Kidney (tissue), 14 donors: ENCODE results near the gene MS4A4E. TPM values are rescaled to one million over a fixed set of nuclear protein-coding genes. Genes with fewer than 3 reads are reported as not detected.
"Not testable (repeated sequence)": the region's sequence is repeated elsewhere in the genome, so short reads cannot be mapped to it uniquely, and the experiment has no call there.

Source experiments
- DNase-seq, 5 donors: peaks; one replicate each; pipeline ENCODE4 v3.0.0-alpha.2; 2013 to 2020
- FAIRE-seq: peaks from 2 replicates; lab custom pipeline; 2012; peaks lifted over from hg19 to GRCh38; lab: Jason Lieb, UNC
- H3K27ac ChIP-seq, 2 donors: one replicate each; pipeline ENCODE4 v1.7.0; 2013; ENCODE audit warnings: low read depth in 2 of 2, low read length in 2 of 2, inconsistent platforms in 1 of 2
- H3K27me3 ChIP-seq: one replicate; pipeline ENCODE4 v1.7.1; 2013; ENCODE audit warnings: low read length, inconsistent platforms; ENCODE audit not compliant: control insufficient read depth, insufficient read depth
- H3K36me3 ChIP-seq, 3 donors: one replicate each; pipeline versions ENCODE4 v1.7.0 to v1.7.1; 2013; ENCODE audit warnings: low read length in 3 of 3, control low read depth in 1 of 3, inconsistent platforms in 1 of 3; ENCODE audit not compliant: insufficient read depth in 3 of 3, control insufficient read depth in 2 of 3
- H3K4me1 ChIP-seq, 3 donors: one replicate each; pipeline versions ENCODE4 v1.7.0 to v1.7.1; 2013; ENCODE audit warnings: low read length in 3 of 3, inconsistent platforms in 1 of 3, low read depth in 1 of 3; ENCODE audit not compliant: control insufficient read depth in 2 of 3, insufficient read depth in 2 of 3
- H3K4me3 ChIP-seq, 3 donors: one replicate each; pipeline versions ENCODE4 v1.7.0 to v1.8.1; 2013; ENCODE audit warnings: low read length in 3 of 3, control low read depth in 1 of 3, inconsistent platforms in 1 of 3
- H3K9ac ChIP-seq, 3 donors: one replicate each; pipeline versions ENCODE4 v1.7.0 to v1.7.1; 2013; ENCODE audit warnings: low read length in 3 of 3, control low read depth in 1 of 3, inconsistent platforms in 1 of 3
- H3K9me3 ChIP-seq, 3 donors: one replicate each; pipeline versions ENCODE4 v1.7.0 to v1.7.1; 2013; ENCODE audit warnings: low read length in 3 of 3, control low read depth in 1 of 3, inconsistent platforms in 1 of 3; ENCODE audit not compliant: control insufficient read depth in 2 of 3, insufficient read depth in 1 of 3
- intact Hi-C: fragments of 100-400 bp; cut with DNase I; formaldehyde crosslinking; loops from one replicate; pipeline ENCODE4 v1.11.1; 2022
- polyA plus RNA-seq: library from polyadenylated mRNA; stranded (reverse); fragments of 350-450 nt; fragmentation: Illumina TruSeq; extraction: RNeasy Lipid Tissue Mini Kit (QIAGEN cat#74804); gene quantifications from one replicate; pipeline ENCODE4 v1.2.3, GENCODE V29; 2014; ENCODE audit warnings: low read depth, low replicate concordance; ENCODE audit not compliant: insufficient read depth
- total RNA-seq: library from RNA; stranded (reverse); fragmentation: NEBNext Ultra II Directional; extraction: Animal tissue kit (Norgen Biotek cat#: 25700); gene quantifications from one replicate; pipeline ENCODE4 v1.2.1, GENCODE V29; 2021
- TF ChIP-seq, protein P1 (sequence below): IDR thresholded peaks from 3 replicates; pipeline ENCODE4 v1.5.1; 2012; ENCODE audit warnings: mild to moderate bottlenecking, moderate library complexity, borderline replicate concordance; ENCODE audit not compliant: insufficient read depth; ENCODE audit errors: extremely low read depth
- donor health status: control.
- donor health status: control.
- donor health status: control.
- donor health status: control.
- donor health status: control.
- donor health status: DM: yes; HTN: yes; CAD: no.
- donor health status: Normal renal cell carcinoma (clear cell type).

Gene MS4A4E
- total and polyA plus RNA-seq, 2 donors from 2014 or later = 9.4 TPM; not detected in 1

GRCh38 chr11:60194511-60194910 lies 48.4 kb downstream of the MS4A4E start:
- Histone ChIP-seq H3K27ac (no peak overlapping the region), H3K27me3 (no peaks in the 10 kb centered on the region), H3K4me1 (no peaks in the 10 kb centered on the region), H3K36me3 (no peaks in the 10 kb centered on the region), H3K9ac (no peak overlapping the region), H3K9me3 (no peaks in the 10 kb centered on the region), H3K4me3 (no peak overlapping the region)
- intact Hi-C loops = no loop called here
- TF ChIP-seq, protein P1, sequence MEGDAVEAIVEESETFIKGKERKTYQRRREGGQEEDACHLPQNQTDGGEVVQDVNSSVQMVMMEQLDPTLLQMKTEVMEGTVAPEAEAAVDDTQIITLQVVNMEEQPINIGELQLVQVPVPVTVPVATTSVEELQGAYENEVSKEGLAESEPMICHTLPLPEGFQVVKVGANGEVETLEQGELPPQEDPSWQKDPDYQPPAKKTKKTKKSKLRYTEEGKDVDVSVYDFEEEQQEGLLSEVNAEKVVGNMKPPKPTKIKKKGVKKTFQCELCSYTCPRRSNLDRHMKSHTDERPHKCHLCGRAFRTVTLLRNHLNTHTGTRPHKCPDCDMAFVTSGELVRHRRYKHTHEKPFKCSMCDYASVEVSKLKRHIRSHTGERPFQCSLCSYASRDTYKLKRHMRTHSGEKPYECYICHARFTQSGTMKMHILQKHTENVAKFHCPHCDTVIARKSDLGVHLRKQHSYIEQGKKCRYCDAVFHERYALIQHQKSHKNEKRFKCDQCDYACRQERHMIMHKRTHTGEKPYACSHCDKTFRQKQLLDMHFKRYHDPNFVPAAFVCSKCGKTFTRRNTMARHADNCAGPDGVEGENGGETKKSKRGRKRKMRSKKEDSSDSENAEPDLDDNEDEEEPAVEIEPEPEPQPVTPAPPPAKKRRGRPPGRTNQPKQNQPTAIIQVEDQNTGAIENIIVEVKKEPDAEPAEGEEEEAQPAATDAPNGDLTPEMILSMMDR = no peak
- FAIRE-seq = no peak
- DNase-seq = no peak

GRCh38 chr11:60193687-60194433 lies 49.1 kb downstream of the MS4A4E start:
- Histone ChIP-seq H3K27ac (no peak overlapping the region), H3K4me1 (no peaks in the 10 kb centered on the region), H3K9ac (no peak overlapping the region), H3K36me3 (no peaks in the 10 kb centered on the region), H3K27me3 (no peaks in the 10 kb centered on the region), H3K4me3 (no peak overlapping the region), H3K9me3 (no peaks in the 10 kb centered on the region)
- intact Hi-C loops = no loop called here
- DNase-seq (peak in 4 of 5 donors; percentile 43 to 60 (median 55)), FAIRE-seq (no peak)
- TF ChIP-seq, protein P1 = peak; percentile 72

GRCh38 chr11:60192564-60192963 lies 50.4 kb downstream of the MS4A4E start:
- intact Hi-C loops, H3K9ac ChIP-seq, H3K36me3 ChIP-seq, H3K4me1 ChIP-seq, H3K27ac ChIP-seq, H3K27me3 ChIP-seq, H3K9me3 ChIP-seq, FAIRE-seq, DNase-seq, H3K4me3 ChIP-seq: not testable (repeated sequence)

DNA sequence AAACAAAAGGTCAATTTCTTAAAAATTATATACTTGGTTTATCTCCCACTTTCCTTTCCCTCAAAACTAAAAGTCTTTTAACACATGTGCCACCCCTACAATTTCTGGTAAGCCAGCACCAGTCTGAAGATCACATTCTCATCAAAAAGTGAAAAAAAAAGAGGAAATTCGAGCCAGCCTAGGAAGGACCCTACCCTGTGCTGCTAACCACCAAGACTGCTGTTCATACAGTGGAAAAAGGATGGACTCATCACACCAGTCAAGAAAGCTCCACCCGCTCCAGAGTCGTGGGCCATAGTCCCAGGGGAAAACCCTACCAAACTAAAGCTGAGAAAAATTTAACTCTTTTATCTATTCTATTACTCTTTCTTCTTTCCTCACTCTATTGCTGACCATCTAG lies 54.5 kb downstream of the MS4A4E start:
- intact Hi-C loops, H3K27me3 ChIP-seq, H3K9ac ChIP-seq, H3K4me3 ChIP-seq, H3K27ac ChIP-seq, FAIRE-seq, H3K36me3 ChIP-seq, DNase-seq, H3K4me1 ChIP-seq, H3K9me3 ChIP-seq: not testable (repeated sequence)

GRCh38 chr11:60186128-60186527 lies 56.8 kb downstream of the MS4A4E start:
- not testable (repeated sequence) for FAIRE-seq, DNase-seq

DNA sequence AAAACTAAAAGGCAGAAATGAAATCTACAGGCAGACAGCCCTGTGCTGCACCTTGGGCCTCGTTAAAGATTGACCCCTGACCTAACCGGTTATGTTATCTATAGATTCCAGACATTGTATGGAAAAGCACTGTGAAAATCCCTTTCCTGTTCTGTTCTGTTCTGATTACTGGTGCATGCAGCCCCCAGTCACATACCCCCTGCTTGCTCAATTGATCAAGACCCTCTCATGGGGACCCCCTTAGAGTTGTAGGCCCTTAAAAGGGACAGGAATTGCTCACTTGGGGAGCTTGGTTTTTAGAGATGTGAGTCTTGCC lies 57.5 kb downstream of the MS4A4E start:
- FAIRE-seq, H3K27me3 ChIP-seq, H3K4me1 ChIP-seq, H3K4me3 ChIP-seq, DNase-seq, H3K27ac ChIP-seq, H3K36me3 ChIP-seq, H3K9ac ChIP-seq, intact Hi-C loops, H3K9me3 ChIP-seq: not testable (repeated sequence)

More at GRCh38 chr11:60186128-60186527, 56.8 kb downstream of the MS4A4E start:
- H3K4me3 ChIP-seq, H3K9ac ChIP-seq, H3K9me3 ChIP-seq, H3K4me1 ChIP-seq, H3K27me3 ChIP-seq, H3K27ac ChIP-seq, intact Hi-C loops, H3K36me3 ChIP-seq: not testable (repeated sequence)
